ENCODE results near the gene NDFIP2.

DNA sequence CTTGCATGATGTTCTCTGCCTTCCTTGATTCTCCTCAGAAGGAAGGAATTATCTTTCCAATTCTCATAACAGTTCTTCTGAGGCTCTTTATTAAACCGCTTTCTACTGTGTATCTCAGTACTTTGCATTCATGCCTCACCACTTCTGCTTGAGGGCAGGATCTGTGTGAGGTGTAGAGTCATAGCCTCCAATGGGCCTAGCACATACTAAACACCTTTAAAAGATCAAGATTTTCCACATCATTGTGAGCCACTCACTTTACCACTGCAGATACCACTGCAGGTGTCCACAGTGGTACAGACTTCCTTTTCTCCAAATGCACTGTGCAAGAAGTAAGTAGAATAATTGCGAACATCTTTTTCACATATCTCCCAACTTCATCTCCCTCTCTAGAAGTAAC lies 76.7 kb downstream of the NDFIP2 start:
- no peak for TF ChIP-seq CTCF (conservative IDR thresholded peaks at IDR 0.05; ENCODE audit: low read depth in 2 of 2)
- TF ChIP-seq EZH2 (IDR thresholded peaks at IDR 0.05; ENCODE audit: low read depth, unreplicated experiment): no peak
- no peak for TF ChIP-seq POLR2AphosphoS5 (IDR thresholded peaks at IDR 0.05; ENCODE audit: low read depth)
- TF ChIP-seq, protein P1, sequence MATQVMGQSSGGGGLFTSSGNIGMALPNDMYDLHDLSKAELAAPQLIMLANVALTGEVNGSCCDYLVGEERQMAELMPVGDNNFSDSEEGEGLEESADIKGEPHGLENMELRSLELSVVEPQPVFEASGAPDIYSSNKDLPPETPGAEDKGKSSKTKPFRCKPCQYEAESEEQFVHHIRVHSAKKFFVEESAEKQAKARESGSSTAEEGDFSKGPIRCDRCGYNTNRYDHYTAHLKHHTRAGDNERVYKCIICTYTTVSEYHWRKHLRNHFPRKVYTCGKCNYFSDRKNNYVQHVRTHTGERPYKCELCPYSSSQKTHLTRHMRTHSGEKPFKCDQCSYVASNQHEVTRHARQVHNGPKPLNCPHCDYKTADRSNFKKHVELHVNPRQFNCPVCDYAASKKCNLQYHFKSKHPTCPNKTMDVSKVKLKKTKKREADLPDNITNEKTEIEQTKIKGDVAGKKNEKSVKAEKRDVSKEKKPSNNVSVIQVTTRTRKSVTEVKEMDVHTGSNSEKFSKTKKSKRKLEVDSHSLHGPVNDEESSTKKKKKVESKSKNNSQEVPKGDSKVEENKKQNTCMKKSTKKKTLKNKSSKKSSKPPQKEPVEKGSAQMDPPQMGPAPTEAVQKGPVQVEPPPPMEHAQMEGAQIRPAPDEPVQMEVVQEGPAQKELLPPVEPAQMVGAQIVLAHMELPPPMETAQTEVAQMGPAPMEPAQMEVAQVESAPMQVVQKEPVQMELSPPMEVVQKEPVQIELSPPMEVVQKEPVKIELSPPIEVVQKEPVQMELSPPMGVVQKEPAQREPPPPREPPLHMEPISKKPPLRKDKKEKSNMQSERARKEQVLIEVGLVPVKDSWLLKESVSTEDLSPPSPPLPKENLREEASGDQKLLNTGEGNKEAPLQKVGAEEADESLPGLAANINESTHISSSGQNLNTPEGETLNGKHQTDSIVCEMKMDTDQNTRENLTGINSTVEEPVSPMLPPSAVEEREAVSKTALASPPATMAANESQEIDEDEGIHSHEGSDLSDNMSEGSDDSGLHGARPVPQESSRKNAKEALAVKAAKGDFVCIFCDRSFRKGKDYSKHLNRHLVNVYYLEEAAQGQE (IDR thresholded peaks at IDR 0.05; ENCODE audit: unreplicated experiment): no peak
- no peak for TF ChIP-seq CREB1 (CRISPR knock-in tag; IDR thresholded peaks at IDR 0.05; ENCODE audit: low read depth)
- TF ChIP-seq ZNF331 (CRISPR knock-in tag; IDR thresholded peaks at IDR 0.05; ENCODE audit: low read depth): no peak
- no peak for TF ChIP-seq STAT1 (IDR thresholded peaks at IDR 0.05; ENCODE audit: unreplicated experiment)
- no peak for TF ChIP-seq EZH2phosphoT487 (IDR thresholded peaks at IDR 0.05; ENCODE audit: unreplicated experiment)
- TF ChIP-seq NANOG (IDR thresholded peaks at IDR 0.05; ENCODE audit: borderline replicate concordance): no peak
- no peak for TF ChIP-seq JUNB (IDR thresholded peaks at IDR 0.05; ENCODE audit: unreplicated experiment)
- TF ChIP-seq ETS1 (IDR thresholded peaks at IDR 0.05): no peak
- no peak for TF ChIP-seq ZNF114 (CRISPR knock-in tag; IDR thresholded peaks at IDR 0.05)

Data from GM23338 (cell line).